Endothelial cell of umbilical vein (primary cell): Measurements from ENCODE around the gene DUOXA1. TPM values are rescaled to one million over a fixed set of nuclear protein-coding genes. Genes with fewer than 3 reads are reported as not detected.

ENCODE experiments used
- BruUV-seq: library from RNA; stranded (reverse); fragments of 400-500 nt; replicated peaks from 2 replicates; lab custom pipeline; 2021; lab: Mats Ljungman, UMichigan
- CTCF ChIA-PET: fragments of 300-600, 350-600 bp; sonication (Branson Sonifier 250); formaldehyde crosslinking; loops from one replicate; lab custom pipeline; 2021; ENCODE audit warnings: antibody characterized with exemption, inconsistent platforms; lab: Charles Lee
- POLR2A ChIA-PET: fragments of 300-600, 350-600 bp; sonication (Branson Sonifier 250); formaldehyde crosslinking; loops from one replicate; lab custom pipeline; 2021; ENCODE audit warnings: antibody characterized with exemption, inconsistent platforms; lab: Charles Lee
- DNase-seq: peaks from one replicate; pipeline ENCODE4 v3.0.0-alpha.2; 2011; ENCODE audit warnings: low read depth, low spot score
- FAIRE-seq: peaks from 2 replicates; lab custom pipeline; 2011; peaks lifted over from hg19 to GRCh38; lab: Jason Lieb, UNC
- H2AFZ ChIP-seq: 2 replicates; pipeline ENCODE4 v1.6.0; 2012; ENCODE audit warnings: low read depth, low read length, control low read depth, inconsistent platforms
- H3K27ac ChIP-seq: 2 replicates; pipeline ENCODE4 v1.5.1; 2011; ENCODE audit warnings: low read depth, mild to moderate bottlenecking, control low read depth, low read length, moderate library complexity; ENCODE audit not compliant: insufficient read depth
- H3K27me3 ChIP-seq, 2 experiments: 2 replicates each; pipeline versions ENCODE4 v1.6.0 to v1.6.1; 2011; ENCODE audit warnings: low read length in 2 of 2, mixed read lengths in 1 of 2; ENCODE audit not compliant: control insufficient read depth in 2 of 2, insufficient read depth in 2 of 2
- H3K36me3 ChIP-seq, 2 experiments: 2 replicates in 1 of 2; 3 replicates in 1 of 2; pipeline ENCODE4 v1.5.1; 2011; ENCODE audit warnings: low read length in 2 of 2, mild to moderate bottlenecking in 1 of 2, moderate library complexity in 1 of 2; ENCODE audit not compliant: control insufficient read depth in 2 of 2, insufficient read depth in 2 of 2; ENCODE audit errors: extremely low read depth in 1 of 2
- H3K4me1 ChIP-seq: 3 replicates; pipeline ENCODE4 v1.5.1; 2011; ENCODE audit warnings: mild to moderate bottlenecking, low read length; ENCODE audit not compliant: control insufficient read depth, insufficient read depth; ENCODE audit errors: extremely low read depth
- H3K4me2 ChIP-seq: 2 replicates; pipeline ENCODE4 v1.6.1; 2011; ENCODE audit warnings: low read length, control low read depth, mixed read lengths; ENCODE audit not compliant: insufficient read depth
- H3K4me3 ChIP-seq, 3 experiments: fragments of 200-600 bp in 1 of 3; sonication (generic), shearing (Covaris generic) in 1 of 3; replicated peaks in 1 of 3; 2 replicates each; pipeline ENCODE4 v1.5.1; 2011 to 2016; ENCODE audit warnings: control low read depth in 3 of 3, low read length in 3 of 3, mild to moderate bottlenecking in 2 of 3, inconsistent platforms in 1 of 3, low read depth in 1 of 3, moderate library complexity in 1 of 3; ENCODE audit not compliant: insufficient read depth in 1 of 3
- H3K79me2 ChIP-seq: 2 replicates; pipeline ENCODE4 v1.6.0; 2012; ENCODE audit warnings: low read length, inconsistent platforms; ENCODE audit not compliant: control insufficient read depth, insufficient read depth
- H3K9ac ChIP-seq: replicated peaks from 2 replicates; pipeline ENCODE3; 2011; ENCODE audit warnings: low read length, control low read depth; ENCODE audit not compliant: insufficient read depth; ENCODE audit errors: extremely low read depth
- H3K9me1 ChIP-seq: replicated peaks from 3 replicates; pipeline ENCODE4 v1.6.0; 2011; ENCODE audit warnings: mild to moderate bottlenecking, low read length; ENCODE audit not compliant: control insufficient read depth, insufficient read depth; ENCODE audit errors: extremely low read depth
- H3K9me3 ChIP-seq: replicated peaks from 2 replicates; pipeline ENCODE4 v1.5.1; 2012; ENCODE audit warnings: low read length, inconsistent platforms; ENCODE audit not compliant: control insufficient read depth, insufficient read depth
- H4K20me1 ChIP-seq: replicated peaks from 2 replicates; pipeline ENCODE3; 2011; ENCODE audit warnings: mild to moderate bottlenecking, low read length; ENCODE audit not compliant: control insufficient read depth, insufficient read depth; ENCODE audit errors: extremely low read depth
- EZH2 ChIP-seq: IDR thresholded peaks from 2 replicates; pipeline ENCODE4 v1.6.1; 2012; ENCODE audit warnings: borderline replicate concordance, low read depth, mild to moderate bottlenecking, moderate library complexity, low read length, inconsistent platforms; ENCODE audit not compliant: severe bottlenecking
- JUN ChIP-seq: IDR thresholded peaks from 2 replicates; pipeline ENCODE4 v1.6.1; 2011; ENCODE audit warnings: borderline replicate concordance, low read depth; ENCODE audit not compliant: insufficient read length, insufficient read depth
- MYC ChIP-seq: IDR thresholded peaks from one replicate; pipeline ENCODE4 v1.6.1; 2011; ENCODE audit warnings: mild to moderate bottlenecking, low read depth, low read length
- dilution Hi-C: fragments of 300-500 bp; cut with MboI; formaldehyde crosslinking; loops from one replicate; pipeline ENCODE4 v1.15.0; 2019; ENCODE audit warnings: low sequenced_read_pairs; ENCODE audit not compliant: extremely low pct_ligation_motif_present
- intact Hi-C: fragments of 100-400 bp; cut with micrococcal nuclease; formaldehyde crosslinking; loops from one replicate; pipeline ENCODE4 v1.10.0; 2022
- polyA plus RNA-seq, 4 experiments: library from polyadenylated mRNA; depleted of rRNA in 3 of 4; stranded (reverse) in 3 of 4; unstranded in 1 of 4; fragments of >200 nt; gene quantifications; 2 replicates each; pipeline versions ENCODE4 v1.2.1 to v1.2.3, GENCODE V29; 2011 to 2012; ENCODE audit warnings: missing spikeins in 1 of 4
- total RNA-seq: library from RNA; stranded (reverse); gene quantifications from 2 replicates; pipeline ENCODE4 v1.2.3, GENCODE V29; 2021
- TF ChIP-seq, protein P1 (sequence below), 2 donors: IDR thresholded peaks; 1 replicate in 1 of 2; 2 replicates in 1 of 2; pipeline ENCODE4 v1.5.1; 2011; ENCODE audit warnings: low read length in 2 of 2, mild to moderate bottlenecking in 2 of 2, moderate library complexity in 2 of 2, control low read depth in 1 of 2, inconsistent platforms in 1 of 2, low read depth in 1 of 2; ENCODE audit not compliant: insufficient read depth in 1 of 2; ENCODE audit errors: extremely low read depth in 1 of 2
- TF ChIP-seq, protein P2 (sequence below): IDR thresholded peaks from 2 replicates; pipeline ENCODE4 v1.6.1; 2011; ENCODE audit not compliant: insufficient read depth, insufficient read length

DUOXA1 gene
- total and polyA plus RNA-seq, 2 donors (not counting 3 experiments of a cell fraction or from before 2014, with no cell fraction given): 0.07 TPM; not detected in 1

- dilution Hi-C loops (no loop called here), intact Hi-C loops (no loop called here)
- Histone ChIP-seq H3K79me2 (no peaks in the 10 kb centered on the region), H3K36me3 (no peaks in the 10 kb centered on the region), H3K27me3 (peaks cover 74 to 88% of the 10 kb centered on the region in 2 experiments), H3K27ac (no peak overlapping the region), H4K20me1 (no peaks in the 10 kb centered on the region), H3K9ac (no peak overlapping the region), H2AFZ (no peak overlapping the region), H3K9me1 (no peaks in the 10 kb centered on the region), H3K4me1 (no peaks in the 10 kb centered on the region), H3K9me3 (no peaks in the 10 kb centered on the region), H3K4me3 (no peak overlapping the region), H3K4me2 (no peak overlapping the region)
- FAIRE-seq (no peak), DNase-seq (no peak)
- BruUV-seq: no TSS peak
- TF ChIP-seq EZH2: peak; percentile 89
- TF ChIP-seq, protein P1, sequence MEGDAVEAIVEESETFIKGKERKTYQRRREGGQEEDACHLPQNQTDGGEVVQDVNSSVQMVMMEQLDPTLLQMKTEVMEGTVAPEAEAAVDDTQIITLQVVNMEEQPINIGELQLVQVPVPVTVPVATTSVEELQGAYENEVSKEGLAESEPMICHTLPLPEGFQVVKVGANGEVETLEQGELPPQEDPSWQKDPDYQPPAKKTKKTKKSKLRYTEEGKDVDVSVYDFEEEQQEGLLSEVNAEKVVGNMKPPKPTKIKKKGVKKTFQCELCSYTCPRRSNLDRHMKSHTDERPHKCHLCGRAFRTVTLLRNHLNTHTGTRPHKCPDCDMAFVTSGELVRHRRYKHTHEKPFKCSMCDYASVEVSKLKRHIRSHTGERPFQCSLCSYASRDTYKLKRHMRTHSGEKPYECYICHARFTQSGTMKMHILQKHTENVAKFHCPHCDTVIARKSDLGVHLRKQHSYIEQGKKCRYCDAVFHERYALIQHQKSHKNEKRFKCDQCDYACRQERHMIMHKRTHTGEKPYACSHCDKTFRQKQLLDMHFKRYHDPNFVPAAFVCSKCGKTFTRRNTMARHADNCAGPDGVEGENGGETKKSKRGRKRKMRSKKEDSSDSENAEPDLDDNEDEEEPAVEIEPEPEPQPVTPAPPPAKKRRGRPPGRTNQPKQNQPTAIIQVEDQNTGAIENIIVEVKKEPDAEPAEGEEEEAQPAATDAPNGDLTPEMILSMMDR (IDR thresholded peaks at IDR 0.05; ENCODE audit: extremely low read depth in 1 of 2, insufficient read depth in 1 of 2, low read depth in 1 of 2, low read length in 2 of 2): no peak
- no peak for TF ChIP-seq MYC
- TF ChIP-seq, protein P2, sequence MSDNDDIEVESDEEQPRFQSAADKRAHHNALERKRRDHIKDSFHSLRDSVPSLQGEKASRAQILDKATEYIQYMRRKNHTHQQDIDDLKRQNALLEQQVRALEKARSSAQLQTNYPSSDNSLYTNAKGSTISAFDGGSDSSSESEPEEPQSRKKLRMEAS: no peak
- TF ChIP-seq JUN: no peak
- CTCF ChIA-PET: interaction anchor here (2.7 kb wide), 1 partner anchor 11 kb away, joined by 17 read pairs; no protein-coding TSS in a partner anchor
- POLR2A ChIA-PET: no interaction called here
Measured at GRCh38 chr15:45128971-45129639, 574 bp downstream of the DUOXA1 start.
